H1 (cell line): ENCODE measurements around the gene CYP26A1.

Source experiments
- EP300 ChIP-seq, 2 experiments: IDR thresholded peaks; 1 replicate in 1 of 2; 2 replicates in 1 of 2; pipeline ENCODE4 v1.6.1; 2011 to 2012; ENCODE audit warnings: low read depth in 2 of 2, low read length in 2 of 2, mild to moderate bottlenecking in 2 of 2, borderline replicate concordance in 1 of 2, inconsistent platforms in 1 of 2, moderate library complexity in 1 of 2
- EZH2 ChIP-seq: fragments of 200-600 bp; sonication (generic); IDR thresholded peaks from 2 replicates; pipeline ENCODE4 v1.7.1; 2012; ENCODE audit warnings: low read depth, mild to moderate bottlenecking, moderate library complexity, low read length, inconsistent platforms; ENCODE audit not compliant: severe bottlenecking
- JUND ChIP-seq: IDR thresholded peaks from 2 replicates; pipeline ENCODE4 v1.6.1; 2011; ENCODE audit warnings: mild to moderate bottlenecking, improper control_type of control experiment, low read length
- POLR2A ChIP-seq, 2 experiments: IDR thresholded peaks; 1 replicate in 1 of 2; 2 replicates in 1 of 2; pipeline ENCODE4 v1.6.1; 2011; ENCODE audit warnings: low read depth in 2 of 2, low read length in 2 of 2, mild to moderate bottlenecking in 2 of 2; ENCODE audit errors: control extremely low read depth in 1 of 2
- POLR2AphosphoS5 ChIP-seq: IDR thresholded peaks from 2 replicates; pipeline ENCODE4 v1.6.1; 2011; ENCODE audit warnings: low read depth, low read length
- RXRA ChIP-seq: IDR thresholded peaks from 2 replicates; pipeline ENCODE4 v1.6.1; 2011; ENCODE audit warnings: low read depth, mild to moderate bottlenecking, low read length, moderate library complexity; ENCODE audit not compliant: insufficient read depth
- TEAD4 ChIP-seq: IDR thresholded peaks from 2 replicates; pipeline ENCODE4 v1.6.1; 2012; ENCODE audit warnings: low read depth, low read length, inconsistent platforms, mixed read lengths
- TF ChIP-seq, protein P1 (sequence below), 3 experiments: IDR thresholded peaks; 1 replicate in 2 of 3; 2 replicates in 1 of 3; pipeline versions ENCODE4 v1.5.1 to v1.6.1; 2011; ENCODE audit warnings: low read length in 3 of 3, mild to moderate bottlenecking in 3 of 3, inconsistent platforms in 2 of 3, low read depth in 1 of 3, moderate library complexity in 1 of 3; ENCODE audit not compliant: insufficient read depth in 1 of 3; ENCODE audit errors: control extremely low read depth in 1 of 3
- TF ChIP-seq, protein P2 (sequence below): IDR thresholded peaks from 2 replicates; pipeline ENCODE4 v1.6.1; 2012; ENCODE audit warnings: inconsistent platforms
- TF ChIP-seq, protein P3 (sequence below): IDR thresholded peaks from 2 replicates; pipeline ENCODE4 v1.6.1; 2012; ENCODE audit warnings: low read length, inconsistent platforms

DNA sequence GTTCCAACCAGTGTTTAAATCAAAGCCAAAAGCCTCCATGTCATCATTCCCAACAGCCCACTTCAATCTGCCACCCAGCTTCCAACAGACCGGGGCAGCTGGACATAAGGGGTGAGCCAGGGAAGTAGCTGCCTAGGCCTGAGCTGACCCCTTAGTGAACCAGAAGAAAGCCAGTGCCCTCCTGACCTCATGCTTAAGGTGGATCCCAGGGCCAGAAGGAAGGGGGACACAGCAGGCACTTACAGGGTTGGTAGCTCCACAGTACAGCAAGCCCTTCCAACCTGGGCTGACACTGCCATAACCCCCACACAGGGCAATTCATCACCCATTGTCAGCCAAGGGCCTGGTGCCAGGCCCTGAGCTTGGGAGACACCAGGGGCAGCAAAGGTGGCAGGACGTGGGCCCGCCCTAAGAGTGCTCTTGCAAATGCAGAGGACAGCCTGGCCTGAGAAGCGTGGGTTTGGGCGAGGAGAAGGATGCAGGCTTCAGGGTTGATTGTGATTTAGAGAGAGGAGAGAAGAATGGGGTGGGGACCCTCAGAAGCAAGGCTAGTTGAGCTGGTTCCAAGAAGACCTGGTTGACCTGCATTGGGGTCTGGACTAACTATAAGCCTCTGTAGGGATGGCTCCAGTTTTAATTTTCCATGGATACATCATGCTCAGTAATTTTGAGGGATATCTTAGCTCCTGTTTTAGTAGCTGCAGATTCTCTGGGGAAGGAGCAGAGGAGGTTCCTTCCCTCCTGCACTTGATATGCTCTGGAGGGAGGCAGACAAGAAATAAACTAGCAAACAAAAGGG lies 3.1 kb upstream of the CYP26A1 start:
- TF ChIP-seq POLR2A (IDR thresholded peaks at IDR 0.05; ENCODE audit: control extremely low read depth in 1 of 2, low read depth in 2 of 2, low read length in 2 of 2) (no peak), JUND (no peak), RXRA (no peak), EP300 (IDR thresholded peaks at IDR 0.05; ENCODE audit: borderline replicate concordance in 1 of 2, low read depth in 2 of 2, low read length in 2 of 2) (no peak), POLR2AphosphoS5 (no peak), TEAD4 (no peak), EZH2 (no peak)
- TF ChIP-seq, protein P1, sequence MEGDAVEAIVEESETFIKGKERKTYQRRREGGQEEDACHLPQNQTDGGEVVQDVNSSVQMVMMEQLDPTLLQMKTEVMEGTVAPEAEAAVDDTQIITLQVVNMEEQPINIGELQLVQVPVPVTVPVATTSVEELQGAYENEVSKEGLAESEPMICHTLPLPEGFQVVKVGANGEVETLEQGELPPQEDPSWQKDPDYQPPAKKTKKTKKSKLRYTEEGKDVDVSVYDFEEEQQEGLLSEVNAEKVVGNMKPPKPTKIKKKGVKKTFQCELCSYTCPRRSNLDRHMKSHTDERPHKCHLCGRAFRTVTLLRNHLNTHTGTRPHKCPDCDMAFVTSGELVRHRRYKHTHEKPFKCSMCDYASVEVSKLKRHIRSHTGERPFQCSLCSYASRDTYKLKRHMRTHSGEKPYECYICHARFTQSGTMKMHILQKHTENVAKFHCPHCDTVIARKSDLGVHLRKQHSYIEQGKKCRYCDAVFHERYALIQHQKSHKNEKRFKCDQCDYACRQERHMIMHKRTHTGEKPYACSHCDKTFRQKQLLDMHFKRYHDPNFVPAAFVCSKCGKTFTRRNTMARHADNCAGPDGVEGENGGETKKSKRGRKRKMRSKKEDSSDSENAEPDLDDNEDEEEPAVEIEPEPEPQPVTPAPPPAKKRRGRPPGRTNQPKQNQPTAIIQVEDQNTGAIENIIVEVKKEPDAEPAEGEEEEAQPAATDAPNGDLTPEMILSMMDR (IDR thresholded peaks at IDR 0.05; ENCODE audit: control extremely low read depth in 1 of 3, insufficient read depth in 1 of 3, low read depth in 1 of 3, low read length in 3 of 3): no peak
- TF ChIP-seq, protein P2, sequence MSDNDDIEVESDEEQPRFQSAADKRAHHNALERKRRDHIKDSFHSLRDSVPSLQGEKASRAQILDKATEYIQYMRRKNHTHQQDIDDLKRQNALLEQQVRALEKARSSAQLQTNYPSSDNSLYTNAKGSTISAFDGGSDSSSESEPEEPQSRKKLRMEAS: no peak
- TF ChIP-seq, protein P3, sequence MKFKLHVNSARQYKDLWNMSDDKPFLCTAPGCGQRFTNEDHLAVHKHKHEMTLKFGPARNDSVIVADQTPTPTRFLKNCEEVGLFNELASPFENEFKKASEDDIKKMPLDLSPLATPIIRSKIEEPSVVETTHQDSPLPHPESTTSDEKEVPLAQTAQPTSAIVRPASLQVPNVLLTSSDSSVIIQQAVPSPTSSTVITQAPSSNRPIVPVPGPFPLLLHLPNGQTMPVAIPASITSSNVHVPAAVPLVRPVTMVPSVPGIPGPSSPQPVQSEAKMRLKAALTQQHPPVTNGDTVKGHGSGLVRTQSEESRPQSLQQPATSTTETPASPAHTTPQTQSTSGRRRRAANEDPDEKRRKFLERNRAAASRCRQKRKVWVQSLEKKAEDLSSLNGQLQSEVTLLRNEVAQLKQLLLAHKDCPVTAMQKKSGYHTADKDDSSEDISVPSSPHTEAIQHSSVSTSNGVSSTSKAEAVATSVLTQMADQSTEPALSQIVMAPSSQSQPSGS: no peak
